ENCODE data around the gene CCZ1B.
"Not testable (repeated sequence)": the region's sequence is repeated elsewhere in the genome, so short reads cannot be mapped to it uniquely, and the experiment has no call there.

Gene CCZ1B

DNA sequence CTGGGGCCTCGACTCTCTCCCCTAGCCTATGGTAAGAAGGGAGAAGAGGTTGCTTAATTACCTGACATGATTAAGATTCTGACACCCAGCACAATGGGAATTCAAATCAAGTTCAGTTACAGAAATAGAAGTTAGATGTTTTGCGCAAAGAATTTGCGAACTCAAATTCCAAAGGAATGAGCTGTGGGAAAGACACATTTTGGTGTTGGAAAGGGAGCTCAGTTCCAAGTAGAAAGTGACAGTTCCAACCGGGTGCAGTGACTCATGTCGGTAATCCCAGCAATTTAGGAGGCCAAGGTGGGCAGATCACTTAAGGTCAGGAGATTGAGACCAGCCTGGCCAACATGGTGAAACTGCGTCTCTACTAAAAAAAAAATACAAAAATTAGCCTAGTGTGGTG, 4.0 kb upstream of the CCZ1B start:
- DNase-seq: not testable (repeated sequence)

DNA sequence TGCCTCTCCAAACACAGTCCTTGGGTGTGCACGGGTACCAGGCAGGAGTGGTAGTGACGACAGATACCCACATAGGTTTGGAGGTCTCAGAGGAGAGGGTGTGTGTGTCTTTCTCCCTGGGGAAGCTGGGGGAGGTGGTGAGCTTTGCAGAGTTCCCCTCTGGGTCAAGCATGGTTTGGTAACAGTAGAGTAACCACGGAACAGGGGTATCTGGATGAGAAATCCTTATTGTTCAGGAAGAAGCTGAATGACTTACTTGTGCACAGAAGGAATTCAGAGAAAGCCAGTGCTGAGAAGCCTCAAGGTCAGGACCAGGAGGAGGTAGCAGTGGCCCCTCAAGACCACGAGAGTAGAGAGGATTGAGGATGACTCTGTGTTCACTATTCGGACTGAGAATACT, 3.5 kb upstream of the CCZ1B start:
- DNase-seq: not testable (repeated sequence)

DNA sequence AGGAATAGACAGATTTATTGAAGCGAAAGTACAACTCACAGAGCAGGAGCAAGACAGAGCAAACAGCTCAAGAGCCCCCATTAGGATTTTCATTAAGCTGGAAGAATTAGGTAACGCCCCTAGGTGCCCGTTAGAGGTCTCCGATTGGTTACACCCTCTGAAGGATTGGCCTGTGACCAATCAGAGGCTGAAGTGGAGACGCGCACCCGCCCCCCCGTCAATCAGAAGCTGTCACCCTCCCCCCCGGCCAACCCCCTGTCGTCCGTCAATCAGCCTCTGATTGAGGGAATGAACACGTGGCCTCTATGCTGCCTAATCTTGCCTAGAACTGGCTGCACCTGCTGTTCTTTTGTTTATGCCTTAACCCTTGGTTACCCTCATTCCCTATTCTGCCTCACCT, 1.1 kb upstream of the CCZ1B start:
- DNase-seq: not testable (repeated sequence)

DNA sequence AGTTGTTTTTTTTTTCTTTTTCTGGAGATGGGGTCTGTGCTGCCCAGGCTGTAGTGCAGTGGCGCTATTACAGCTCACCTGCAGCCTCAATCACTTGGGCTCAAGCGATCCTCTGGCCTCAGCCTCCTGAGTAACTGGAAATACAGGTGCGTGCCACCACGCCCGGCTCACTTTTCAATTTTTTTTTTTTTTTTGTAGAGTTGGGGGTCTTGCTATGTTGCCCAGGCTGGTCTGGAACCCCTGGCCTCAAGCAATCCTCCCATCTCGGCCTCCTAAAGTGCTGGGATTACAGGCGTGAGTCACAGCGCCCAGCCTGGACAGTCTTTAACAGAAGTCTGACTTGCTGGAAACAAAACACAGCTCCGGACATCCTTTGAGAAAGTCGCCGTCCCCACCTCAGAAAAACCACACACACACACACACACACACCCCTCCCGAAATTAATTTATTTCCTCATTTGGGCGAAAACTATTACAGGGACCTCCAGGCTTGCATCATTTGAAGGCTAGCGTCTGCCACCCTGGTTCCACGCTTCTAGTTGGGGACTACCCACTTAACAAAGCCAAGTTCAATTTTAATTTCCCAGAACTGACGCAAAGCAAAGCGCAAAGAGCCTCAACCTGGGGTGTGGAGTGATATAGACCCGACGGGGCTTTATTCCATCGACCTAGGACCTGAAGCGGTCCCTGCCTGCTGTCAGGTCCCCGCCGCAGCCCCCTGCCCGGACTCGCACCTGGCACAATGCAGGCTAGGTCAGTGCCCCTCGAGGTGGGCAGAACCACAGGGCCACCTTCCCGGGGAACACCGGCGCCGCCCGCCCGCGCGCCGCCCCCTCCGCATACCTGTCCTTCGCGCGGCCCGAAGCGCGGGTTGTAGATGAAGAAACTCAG, 594 bp downstream of the CCZ1B start:
- not testable (repeated sequence) for DNase-seq

DNA sequence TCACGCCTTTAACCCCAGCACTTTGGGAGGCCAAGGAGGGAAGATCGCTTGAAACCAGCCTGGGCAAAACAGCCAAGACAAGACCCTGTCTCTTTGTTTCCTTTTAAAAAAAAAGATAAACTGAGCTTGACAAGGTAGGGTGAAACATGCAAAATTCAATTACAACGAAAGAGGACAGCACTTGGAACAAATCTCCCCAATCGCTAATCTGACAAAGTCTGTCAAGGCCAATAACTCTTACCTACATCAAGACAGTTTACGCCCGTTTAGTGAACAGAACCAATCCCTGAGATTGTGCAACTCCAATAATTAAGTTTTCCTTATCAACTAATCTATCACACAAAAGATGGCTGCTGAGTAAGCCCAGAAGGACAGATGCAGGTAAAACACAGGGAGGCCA, 4.5 kb downstream of the CCZ1B start:
- DNase-seq: not testable (repeated sequence)

DNA sequence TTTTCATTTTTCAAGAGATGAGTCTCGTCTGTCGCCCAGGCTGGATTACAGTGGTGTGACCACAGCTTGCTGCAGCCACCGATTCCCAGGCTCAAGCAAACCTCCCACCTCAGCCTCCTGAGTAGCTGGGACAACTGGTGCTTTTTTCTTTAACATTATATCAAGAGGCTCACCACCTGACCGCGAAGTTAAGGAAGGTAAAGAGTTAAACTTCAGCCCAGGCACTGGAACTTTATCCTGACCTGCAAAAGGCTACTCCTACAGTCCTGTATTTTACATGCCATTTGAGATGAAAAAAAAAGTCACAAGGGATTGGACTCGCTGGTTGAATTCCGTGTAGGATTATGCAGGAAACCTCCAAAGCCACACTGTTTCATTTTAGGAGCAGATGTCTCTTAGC, 10.6 kb downstream of the CCZ1B start:
- DNase-seq: not testable (repeated sequence)

DNA sequence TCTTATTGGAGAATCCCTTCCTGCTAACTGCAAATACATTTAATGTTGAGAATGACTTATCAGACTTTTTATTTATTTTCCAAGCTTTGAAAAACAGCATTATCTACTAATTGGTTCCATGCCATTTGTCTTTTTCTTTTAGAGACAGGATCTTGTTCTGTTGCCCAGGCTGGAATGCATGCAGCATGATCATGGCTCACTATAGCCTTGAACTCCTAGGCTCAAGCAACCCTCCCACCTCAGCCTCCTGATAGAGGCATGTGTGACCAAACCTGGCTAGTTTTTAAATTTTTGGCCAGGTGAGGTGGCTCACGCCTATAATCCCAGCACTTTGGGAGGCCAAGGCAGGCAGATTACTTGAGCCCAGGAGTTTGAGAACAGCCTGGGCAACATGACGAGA, 13.1 kb downstream of the CCZ1B start:
- not testable (repeated sequence) for DNase-seq

DNA sequence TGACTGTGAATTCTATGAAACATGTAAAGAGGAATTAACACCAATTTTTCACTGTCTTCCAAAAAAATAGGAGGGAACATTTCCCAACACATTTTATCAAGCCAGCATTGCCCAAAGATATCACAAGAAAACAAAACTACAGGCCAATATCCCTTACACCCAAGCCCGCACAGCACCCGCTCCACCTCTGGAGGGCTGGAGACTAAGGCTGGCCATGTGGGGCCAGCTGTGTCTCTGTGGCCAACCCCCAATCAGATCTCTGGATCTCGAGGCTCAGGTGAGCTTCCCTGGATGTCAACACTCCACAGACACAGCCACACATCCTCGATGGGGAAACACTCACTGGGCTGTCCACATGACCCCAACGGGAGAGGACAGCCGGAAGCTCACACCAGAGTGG, 18.1 kb downstream of the CCZ1B start:
- DNase-seq: not testable (repeated sequence)

DNA sequence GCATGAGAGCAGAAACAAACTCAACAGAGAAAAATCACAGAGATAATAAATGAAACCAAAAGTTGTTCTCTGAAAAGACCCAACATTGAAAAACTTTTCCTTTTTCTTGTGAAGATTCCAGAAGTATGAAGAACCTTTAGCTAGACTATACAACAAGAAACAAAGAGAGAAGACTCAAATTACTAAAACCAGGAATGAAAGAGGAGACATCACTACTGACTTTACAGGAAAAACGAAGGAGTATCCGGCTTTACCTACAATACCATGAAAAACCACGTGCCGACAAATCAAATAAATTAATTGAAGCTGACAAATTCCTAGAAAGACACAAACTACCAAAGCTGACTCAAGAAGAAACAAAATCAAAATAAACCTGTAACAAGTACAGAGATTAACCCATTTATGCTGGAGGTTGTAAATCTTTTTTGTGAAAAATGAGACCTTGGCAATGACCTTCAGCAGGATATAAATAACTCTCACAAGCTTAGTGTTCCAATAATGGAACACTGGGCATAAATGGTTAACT, 18.6 kb downstream of the CCZ1B start:
- DNase-seq: not testable (repeated sequence)

DNA sequence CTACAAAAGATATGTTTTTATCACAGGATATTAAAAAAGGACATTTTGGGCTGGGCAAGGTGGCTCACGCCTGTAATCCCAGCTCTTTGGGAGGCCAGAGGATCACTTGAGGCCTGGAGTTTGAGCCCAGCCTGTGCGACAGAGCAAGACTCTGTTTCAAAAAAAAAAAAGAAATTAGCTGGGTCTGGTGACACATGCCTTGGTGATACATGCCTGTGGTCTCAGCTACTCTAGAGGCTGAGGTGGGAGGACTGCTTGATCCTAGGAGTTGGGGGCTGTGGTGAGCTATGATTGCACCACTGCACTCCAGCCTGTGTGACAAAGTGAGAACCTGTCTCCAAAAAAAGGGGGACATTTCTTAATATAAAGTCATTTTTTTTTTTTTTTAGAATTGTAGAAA, 25.7 kb downstream of the CCZ1B start:
- DNase-seq: not testable (repeated sequence)

DNA sequence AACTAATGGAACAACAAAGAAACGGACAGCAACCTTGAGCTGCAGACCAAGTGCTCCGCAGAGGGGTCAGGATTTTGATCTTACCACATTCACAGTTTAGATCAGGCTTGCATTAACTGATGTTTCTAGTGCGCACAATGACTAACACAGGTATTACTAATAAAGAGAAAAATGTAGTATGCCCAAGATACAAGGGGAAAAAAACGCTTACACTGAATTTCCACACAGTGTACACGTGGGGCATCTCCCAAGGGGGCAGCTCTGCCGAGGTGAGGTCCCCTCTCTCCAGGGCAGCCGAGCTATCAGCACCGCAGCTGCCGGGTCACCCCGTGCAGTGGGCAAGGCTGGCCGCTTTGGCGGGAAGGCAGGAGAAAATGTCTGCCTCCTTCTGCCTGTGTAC, 26.2 kb downstream of the CCZ1B start:
- DNase-seq: not testable (repeated sequence)

DNA sequence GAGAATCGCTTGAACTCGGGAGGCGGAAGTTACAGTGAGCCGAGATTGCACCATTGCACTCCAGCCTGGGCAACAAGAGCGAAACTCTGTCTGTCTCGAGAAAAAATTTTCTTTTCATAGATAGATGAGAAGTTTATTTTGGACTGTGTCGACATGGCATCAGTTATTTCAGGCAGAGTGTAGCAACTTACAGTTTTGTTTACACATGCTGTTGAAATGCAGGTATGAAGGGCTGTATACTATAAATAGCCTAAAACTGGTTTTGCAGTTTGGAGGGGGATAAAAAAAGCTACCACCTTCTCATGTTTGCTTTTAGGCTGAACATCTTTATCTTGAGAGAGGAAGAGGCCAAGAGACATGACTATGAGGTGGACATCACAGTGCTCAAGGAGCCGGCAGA, 28.0 kb downstream of the CCZ1B start:
- not testable (repeated sequence) for DNase-seq

DNA sequence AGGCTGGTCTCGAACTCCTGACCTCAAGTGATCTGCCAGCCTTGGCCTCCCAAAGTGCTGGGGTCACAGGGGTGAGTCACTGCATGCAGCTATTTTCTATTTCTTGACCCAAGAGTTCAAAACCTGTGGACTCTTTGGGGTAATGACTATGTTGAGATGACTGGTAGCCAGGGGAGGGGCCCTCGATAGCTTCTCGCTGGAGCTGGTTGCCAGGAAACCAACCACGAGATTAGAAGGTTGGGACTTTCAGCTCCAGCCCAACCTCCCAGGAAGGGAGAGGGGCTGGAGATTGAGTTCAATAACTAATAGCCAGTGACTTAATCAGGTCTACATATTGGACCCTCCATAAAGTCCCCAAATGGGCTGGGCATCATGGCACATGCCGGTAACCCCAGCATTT, 28.9 kb downstream of the CCZ1B start:
- DNase-seq: not testable (repeated sequence)

DNA sequence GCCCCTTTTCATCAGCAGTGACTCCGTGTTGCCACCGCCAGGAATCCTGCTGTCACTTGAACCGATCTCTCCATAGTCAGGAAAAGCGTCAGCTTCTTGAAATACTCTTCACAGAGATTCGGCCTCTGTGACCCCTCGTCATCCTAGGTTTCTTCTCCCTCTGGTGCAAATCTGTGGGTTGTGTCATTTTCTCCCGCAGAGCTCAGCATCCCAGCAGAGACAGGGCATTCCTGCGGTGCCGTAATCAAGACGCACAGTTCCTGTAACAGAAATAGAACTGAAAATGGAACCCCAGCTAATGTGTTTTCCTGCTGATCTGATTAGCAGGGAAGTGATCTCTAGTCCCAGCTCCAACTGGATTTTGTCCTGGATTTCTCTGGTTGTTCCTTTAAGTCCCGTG, 31.8 kb downstream of the CCZ1B start:
- not testable (repeated sequence) for DNase-seq

DNA sequence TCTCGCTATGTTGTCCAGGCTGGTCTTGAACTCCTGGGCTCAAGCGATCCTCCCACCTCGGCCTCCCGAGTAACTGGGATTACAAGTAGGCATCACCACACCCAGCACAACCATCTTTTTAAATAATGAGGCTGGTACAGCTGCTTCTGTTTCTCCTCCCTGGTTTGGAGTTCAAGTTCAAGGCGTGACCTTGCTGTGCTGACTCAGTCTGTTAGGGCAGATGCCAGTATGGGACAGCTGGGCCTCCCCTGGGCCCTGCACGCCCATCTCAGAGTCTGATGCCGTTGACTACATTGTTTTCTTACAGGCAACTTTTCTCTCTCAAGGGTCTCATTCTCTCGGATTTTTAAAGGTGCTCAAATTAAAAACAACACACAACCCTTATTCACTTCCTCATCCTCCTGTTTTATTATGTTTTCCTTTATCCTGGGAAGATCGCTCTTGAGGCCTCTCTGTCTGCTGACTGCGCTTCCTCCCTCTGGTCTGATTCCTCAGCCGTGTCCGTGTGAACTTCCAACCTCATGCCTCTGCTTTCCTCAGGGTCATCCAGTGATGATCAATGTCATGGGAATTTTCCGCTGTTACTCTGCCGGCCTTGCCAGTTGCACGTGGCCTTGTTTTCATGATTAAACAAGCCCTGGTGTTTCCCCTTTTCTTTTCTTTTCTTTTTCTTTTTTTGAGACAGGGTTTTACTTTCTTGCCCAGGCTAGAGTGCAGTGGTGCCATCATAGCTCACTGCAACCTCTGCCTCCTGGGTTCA, 33.8 kb downstream of the CCZ1B start:
- DNase-seq: peak; percentile 10 to 34

DNA sequence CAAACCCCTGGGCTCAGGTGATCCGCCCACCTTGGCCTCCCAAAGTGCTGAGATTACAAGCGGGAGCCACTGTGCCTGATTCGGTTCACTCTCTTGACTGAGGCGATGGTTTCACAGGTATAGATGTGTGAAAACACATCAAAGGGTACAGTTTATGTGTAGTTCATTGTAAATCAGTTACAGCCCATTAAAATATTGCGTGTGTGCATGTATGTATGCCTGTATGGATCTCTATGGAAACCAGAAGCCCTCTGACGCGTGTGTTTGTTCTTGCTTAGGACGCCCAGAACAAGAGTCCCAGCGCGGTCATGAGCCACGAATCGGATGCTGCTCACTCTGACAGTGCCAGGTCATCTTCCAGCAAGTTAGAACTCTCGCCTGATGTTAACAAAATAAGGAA, 36.7 kb downstream of the CCZ1B start:
- not testable (repeated sequence) for DNase-seq

DNA sequence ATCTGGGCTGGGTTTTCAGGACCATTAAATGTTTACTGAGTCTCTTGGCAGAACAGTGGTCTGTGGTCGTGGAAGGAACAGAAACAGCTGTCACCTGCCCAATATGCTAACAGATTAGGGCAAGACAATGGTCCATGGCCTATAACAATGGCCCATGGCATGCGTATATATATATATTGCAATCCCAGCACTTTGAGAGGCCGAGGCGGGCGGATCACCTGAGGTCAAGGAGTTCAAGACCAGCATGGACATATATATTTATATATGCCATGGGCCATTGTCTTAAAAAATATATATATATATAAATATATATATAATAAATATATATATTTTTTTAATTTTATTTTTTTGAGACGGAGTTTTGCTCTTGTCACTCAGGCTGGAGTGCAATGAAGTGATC, 44.5 kb downstream of the CCZ1B start:
- DNase-seq: not testable (repeated sequence)

DNA sequence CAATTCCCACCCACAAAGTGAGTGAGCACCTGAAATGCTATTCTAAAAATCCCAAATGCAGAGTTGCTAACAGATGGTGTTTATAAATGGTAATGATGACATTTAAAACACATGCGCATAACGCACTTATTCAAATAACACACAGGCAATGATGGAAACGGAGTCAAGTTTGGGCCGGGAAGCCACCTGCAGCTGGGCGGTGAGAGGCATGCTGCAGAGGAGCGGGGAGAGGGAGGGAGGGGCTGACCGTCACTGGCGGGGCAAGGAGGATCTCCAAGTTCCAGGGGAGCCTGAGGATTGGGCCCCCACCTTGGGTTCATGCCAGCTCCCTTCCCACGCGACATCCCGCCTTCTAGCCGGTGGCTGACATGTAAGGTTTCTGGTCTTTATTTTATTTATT, 64.9 kb downstream of the CCZ1B start:
- DNase-seq: not testable (repeated sequence)

DNA sequence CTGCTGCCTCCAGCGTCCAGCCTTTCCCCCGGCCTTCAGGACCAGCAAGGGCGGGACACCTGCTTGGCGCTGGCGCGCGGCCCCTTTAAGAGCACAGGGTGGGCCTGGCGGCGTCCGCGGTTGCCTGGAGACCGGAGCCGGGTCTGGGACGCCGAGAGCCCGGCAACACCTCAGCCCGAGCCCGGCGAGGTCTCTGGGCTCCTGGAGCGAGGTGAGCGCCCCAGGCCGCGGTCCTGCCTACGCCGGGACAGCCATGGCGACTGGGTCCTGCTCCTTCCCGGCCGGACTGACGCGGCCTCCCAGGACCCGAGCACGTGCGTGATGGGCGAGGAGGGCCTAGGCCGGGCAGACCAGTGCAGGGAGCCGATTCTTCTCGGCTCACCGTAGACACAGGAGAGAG, 72.1 kb downstream of the CCZ1B start, which contains the start of gene RSPH10B2:
TSS of gene RSPH10B2 (plus strand) at position 140 of the 400 bp plus-strand sequence. CDS start 3,575 bp downstream, outside the sequence.
- DNase-seq: not testable (repeated sequence)

DNA sequence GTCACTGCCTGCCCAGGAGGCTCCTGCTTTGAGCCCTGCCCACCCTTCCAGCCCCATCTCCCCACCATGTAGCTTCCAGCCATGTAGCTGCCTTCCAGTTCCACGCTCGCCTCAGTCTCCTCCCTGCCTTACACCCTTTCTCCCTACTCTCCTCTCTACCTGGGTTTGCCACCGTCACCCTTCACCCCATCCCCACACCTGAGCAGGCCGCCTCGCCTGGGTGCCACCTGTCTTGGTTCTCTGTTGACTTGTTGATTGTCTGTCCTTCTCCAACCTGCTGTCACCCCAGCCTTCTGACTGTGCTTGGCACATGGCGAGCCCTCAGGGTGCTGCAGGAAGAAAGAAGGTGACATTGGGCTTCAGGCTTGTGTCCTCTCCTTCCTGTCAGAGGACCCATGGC, 75.9 kb downstream of the CCZ1B start:
- not testable (repeated sequence) for DNase-seq

DNA sequence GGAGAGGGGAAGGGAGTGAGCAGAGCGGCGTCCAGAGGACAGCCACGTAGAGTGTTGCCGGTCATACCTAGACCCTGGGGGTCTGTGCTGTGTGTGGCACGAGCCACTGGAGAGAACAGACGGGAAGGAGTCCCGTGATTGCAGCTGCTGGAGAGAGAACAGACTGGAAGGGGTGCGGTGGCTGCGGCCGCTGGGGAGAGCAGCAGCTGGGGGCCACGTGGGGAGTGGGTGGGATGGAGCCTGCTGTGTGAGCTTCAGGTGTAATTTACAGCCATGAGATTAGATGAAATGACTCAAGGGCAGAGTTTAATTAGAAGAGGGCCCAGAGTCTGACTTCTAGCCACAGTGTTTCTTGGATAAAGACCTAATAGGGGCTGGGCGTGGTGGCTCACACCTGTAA, 76.7 kb downstream of the CCZ1B start:
- DNase-seq: not testable (repeated sequence)
